Epithelial cell of umbilical artery (primary cell): ENCODE results near the gene TUBA1B. TPM values are rescaled to one million over a fixed set of nuclear protein-coding genes. Genes with fewer than 3 reads are reported as not detected.

Experiments used
- total RNA-seq: library from RNA; depleted of rRNA; stranded (reverse); fragments of >200 nt; gene quantifications from 2 replicates; pipeline ENCODE4 v1.2.3, GENCODE V29; 2014

The TUBA1B gene
- 1,902 and 1,994 TPM in 2 replicates for total RNA-seq

GRCh38 chr12:49131051-49131893, at the start of gene TUBA1B:
Gene TUBA1B, minus strand, starts transcription at chr12:49131395. Its CDS starts 95 bp downstream, at chr12:49131300.

DNA sequence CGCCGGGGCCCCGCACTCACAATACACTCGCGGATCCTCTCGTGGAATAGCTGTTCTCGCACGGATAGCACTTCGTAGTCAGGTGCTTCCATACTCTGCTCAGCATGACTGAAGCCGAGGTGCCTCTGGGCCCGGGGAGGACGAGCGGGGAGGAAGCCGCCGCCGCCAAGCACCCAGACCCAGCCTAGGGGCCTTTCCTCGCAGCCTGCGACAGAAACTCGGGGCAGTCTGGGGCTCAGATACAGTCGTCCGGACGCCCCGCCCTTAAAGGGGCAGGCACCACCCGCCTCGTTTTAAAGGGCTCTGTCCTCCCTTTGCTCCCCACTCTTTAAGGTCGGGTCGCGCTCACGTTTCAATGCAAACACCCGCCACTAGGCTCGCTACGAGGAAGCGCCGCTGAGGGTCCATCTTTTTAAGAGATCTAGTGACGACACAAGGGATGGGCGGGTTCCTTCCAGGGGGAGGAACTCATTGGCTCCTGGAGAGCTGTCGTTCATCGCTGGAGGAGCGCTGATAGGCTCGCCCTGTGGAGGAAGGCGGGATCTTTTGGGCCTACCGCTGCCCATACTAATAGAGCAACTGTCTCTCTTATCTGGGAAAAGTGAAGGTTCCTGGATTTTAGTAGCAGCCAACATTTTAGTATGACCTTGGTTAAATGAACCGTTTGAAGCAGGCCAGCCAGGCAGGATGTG, 20.6 kb downstream of the TUBA1B start, which contains the start of gene LMBR1L:
LMBR1L (minus strand) TSS at position 384 of the 692 bp plus-strand sequence; CDS start at position 92, 292 bp downstream.

DNA sequence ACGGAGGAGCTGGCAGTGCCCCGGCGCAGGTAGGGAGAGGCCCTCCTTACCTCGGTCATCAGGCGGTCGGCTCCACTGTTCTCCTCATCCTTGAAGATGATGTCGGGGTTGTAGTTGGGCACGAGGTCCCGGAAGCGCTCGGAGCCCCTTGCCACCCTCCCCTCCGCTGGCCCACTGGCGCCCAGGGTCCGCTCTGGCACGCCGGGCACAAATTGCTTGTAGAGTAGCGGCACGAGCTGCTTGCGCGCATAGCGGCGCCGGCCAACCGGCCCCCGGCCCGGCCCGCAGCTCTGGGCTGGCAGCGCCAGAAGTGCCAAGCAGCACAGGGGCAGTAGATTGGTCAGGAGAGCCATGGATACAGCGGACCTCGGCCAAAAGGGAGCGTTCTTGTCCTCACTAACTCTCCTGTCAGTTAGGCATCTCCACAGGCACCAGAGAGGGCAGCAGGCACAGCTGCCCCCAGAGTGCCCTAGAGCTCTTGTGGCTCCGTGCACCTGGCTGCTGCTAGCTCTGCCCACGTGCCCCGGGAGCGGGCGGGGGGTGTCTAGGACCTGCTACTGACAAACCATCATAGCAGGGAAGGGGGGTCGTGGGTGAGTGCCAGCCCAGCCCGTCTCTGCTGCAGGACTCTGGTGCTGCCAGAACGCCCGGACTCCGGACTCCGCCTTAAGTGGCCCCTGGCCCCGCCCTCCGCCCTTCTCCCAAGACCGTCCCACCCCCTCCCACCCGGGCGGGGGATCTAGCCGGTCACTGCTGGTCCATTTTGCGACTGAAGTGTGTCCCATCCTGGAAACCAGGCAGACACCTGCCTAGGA, 36.8 kb downstream of the TUBA1B start, which contains the start of gene DHH:
DHH (minus strand) TSS at position 642 of the 815 bp plus-strand sequence; CDS start at position 353, 289 bp downstream.

Other genes with a start within 250 kb of the TUBA1B start
- 18.4 and 21.4 TPM in 2 replicates for gene FKBP11, start 205.9 kb downstream of the TUBA1B start, total RNA-seq
- gene ARF3, start 173.9 kb downstream of the TUBA1B start, total RNA-seq: 37.4 and 42.2 TPM in 2 replicates
- gene WNT10B, start 159.7 kb downstream of the TUBA1B start, total RNA-seq: 0.32 TPM in 1 of 2 replicates, not detected in the other
- not detected in 2 replicates for gene WNT1, start 153.1 kb downstream of the TUBA1B start, total RNA-seq
- 0.15 and 0.32 TPM in 2 replicates for gene DDN, start 132.0 kb downstream of the TUBA1B start, total RNA-seq
- gene PRKAG1, start 112.6 kb downstream of the TUBA1B start, total RNA-seq: 50.5 and 62.7 TPM in 2 replicates
- 21.1 and 29.8 TPM in 2 replicates for gene KMT2D, start 70.6 kb downstream of the TUBA1B start, total RNA-seq
- gene RHEBL1, start 61.4 kb downstream of the TUBA1B start, total RNA-seq: 1.6 and 4.9 TPM in 2 replicates
- 3.9 and 9.9 TPM in 2 replicates for gene DHH, start 36.6 kb downstream of the TUBA1B start, total RNA-seq
- 84.8 and 91.6 TPM in 2 replicates for gene LMBR1L, start 20.5 kb downstream of the TUBA1B start, total RNA-seq
- gene TUBA1A, start 57.7 kb upstream of the TUBA1B start, total RNA-seq: 573 and 1,233 TPM in 2 replicates
- gene TUBA1C, start 133.7 kb upstream of the TUBA1B start, total RNA-seq: 324 and 374 TPM in 2 replicates
- gene PRPH, start 163.8 kb upstream of the TUBA1B start, total RNA-seq: not detected in 2 replicates
- gene TROAP, start 191.9 kb upstream of the TUBA1B start, total RNA-seq: 8.1 and 9.1 TPM in 2 replicates
- gene C1QL4, start 205.8 kb upstream of the TUBA1B start, total RNA-seq: not detected in 2 replicates
- 0.61 and 1.3 TPM in 2 replicates for gene DNAJC22, start 215.5 kb upstream of the TUBA1B start, total RNA-seq
- gene SPATS2, start 236.1 kb upstream of the TUBA1B start, total RNA-seq: 46.8 and 48.0 TPM in 2 replicates